Measurements from ENCODE around the gene TFCP2L1.

- TF ChIP-seq, protein P1, sequence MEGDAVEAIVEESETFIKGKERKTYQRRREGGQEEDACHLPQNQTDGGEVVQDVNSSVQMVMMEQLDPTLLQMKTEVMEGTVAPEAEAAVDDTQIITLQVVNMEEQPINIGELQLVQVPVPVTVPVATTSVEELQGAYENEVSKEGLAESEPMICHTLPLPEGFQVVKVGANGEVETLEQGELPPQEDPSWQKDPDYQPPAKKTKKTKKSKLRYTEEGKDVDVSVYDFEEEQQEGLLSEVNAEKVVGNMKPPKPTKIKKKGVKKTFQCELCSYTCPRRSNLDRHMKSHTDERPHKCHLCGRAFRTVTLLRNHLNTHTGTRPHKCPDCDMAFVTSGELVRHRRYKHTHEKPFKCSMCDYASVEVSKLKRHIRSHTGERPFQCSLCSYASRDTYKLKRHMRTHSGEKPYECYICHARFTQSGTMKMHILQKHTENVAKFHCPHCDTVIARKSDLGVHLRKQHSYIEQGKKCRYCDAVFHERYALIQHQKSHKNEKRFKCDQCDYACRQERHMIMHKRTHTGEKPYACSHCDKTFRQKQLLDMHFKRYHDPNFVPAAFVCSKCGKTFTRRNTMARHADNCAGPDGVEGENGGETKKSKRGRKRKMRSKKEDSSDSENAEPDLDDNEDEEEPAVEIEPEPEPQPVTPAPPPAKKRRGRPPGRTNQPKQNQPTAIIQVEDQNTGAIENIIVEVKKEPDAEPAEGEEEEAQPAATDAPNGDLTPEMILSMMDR (IDR thresholded peaks at IDR 0.05), result no peak
- TF ChIP-seq POLR2A (IDR thresholded peaks at IDR 0.05), result no peak
These were observed 31.9 kb downstream of the TFCP2L1 start for GRCh38 chr2:121253021-121253673.
